ENCODE data around the gene MPRIP.

DNA sequence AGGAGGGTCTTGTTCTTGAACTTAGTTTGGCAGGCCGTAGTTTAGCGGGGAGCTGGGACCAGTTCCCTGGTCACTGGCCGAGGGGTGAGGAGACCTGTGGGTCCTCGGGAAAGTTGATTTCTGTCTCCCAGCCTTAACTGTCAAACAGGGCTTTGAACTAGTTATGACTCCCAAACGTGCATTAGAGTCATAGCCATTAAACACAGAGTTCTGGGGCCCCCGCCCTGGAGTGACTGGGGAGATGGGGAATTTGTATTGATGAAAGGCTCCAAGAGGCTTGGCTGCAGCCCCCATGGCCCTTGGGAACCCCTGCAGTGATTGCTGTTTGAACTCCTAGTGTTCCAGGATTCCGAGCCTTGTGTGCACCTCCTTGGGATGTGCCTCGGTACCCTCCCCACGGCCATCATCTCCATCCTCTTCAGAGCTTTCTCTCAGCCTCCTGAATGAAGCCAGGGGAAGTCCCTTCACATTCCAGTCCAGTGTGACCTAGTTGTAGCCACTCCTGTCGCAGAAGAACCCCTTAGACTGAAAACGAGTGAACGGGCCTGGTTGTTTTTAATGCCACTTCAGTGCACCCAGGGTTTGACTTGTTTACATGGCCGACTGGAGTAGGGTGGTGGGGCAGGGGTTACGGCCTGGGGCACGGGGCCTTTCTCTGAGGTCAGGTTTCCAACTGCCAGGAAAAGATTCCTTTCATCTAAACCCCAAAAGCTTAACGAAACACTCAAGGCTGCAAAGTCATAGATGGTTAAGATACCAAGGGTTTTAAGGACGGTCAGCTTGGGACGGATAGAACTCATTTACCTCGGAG lies 1.4 kb downstream of the MPRIP start:
- no peak for TF ChIP-seq ZFP30 (CRISPR knock-in tag; IDR thresholded peaks at IDR 0.05)
- TF ChIP-seq, protein P1, sequence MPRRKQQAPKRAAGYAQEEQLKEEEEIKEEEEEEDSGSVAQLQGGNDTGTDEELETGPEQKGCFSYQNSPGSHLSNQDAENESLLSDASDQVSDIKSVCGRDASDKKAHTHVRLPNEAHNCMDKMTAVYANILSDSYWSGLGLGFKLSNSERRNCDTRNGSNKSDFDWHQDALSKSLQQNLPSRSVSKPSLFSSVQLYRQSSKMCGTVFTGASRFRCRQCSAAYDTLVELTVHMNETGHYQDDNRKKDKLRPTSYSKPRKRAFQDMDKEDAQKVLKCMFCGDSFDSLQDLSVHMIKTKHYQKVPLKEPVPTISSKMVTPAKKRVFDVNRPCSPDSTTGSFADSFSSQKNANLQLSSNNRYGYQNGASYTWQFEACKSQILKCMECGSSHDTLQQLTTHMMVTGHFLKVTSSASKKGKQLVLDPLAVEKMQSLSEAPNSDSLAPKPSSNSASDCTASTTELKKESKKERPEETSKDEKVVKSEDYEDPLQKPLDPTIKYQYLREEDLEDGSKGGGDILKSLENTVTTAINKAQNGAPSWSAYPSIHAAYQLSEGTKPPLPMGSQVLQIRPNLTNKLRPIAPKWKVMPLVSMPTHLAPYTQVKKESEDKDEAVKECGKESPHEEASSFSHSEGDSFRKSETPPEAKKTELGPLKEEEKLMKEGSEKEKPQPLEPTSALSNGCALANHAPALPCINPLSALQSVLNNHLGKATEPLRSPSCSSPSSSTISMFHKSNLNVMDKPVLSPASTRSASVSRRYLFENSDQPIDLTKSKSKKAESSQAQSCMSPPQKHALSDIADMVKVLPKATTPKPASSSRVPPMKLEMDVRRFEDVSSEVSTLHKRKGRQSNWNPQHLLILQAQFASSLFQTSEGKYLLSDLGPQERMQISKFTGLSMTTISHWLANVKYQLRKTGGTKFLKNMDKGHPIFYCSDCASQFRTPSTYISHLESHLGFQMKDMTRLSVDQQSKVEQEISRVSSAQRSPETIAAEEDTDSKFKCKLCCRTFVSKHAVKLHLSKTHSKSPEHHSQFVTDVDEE (CRISPR knock-in tag; IDR thresholded peaks at IDR 0.05): no peak
- TF ChIP-seq SNAI2 (CRISPR knock-in tag; IDR thresholded peaks at IDR 0.05): no peak
- TF ChIP-seq ZNF70 (CRISPR knock-in tag; IDR thresholded peaks at IDR 0.05): no peak

Data from SK-N-SH treated with all-trans-retinoic acid at 6 μM for 48 hours (cell line).